Calu3 (cell line): Measurements from ENCODE around the gene CDHR5. TPM values are rescaled to one million over a fixed set of nuclear protein-coding genes. Genes with fewer than 3 reads are reported as not detected.

Experiments used
- BruUV-seq: library from RNA; stranded (reverse); fragments of 400-500 nt; replicated peaks from 2 replicates; lab custom pipeline; 2021; lab: Mats Ljungman, UMichigan
- CTCF ChIA-PET: fragments of 300-600 bp; sonication (Branson Sonifier 250); formaldehyde crosslinking; loops from one replicate; lab custom pipeline; 2022; ENCODE audit warnings: antibody characterized with exemption; lab: Charles Lee
- DNase-seq: peaks from one replicate; pipeline ENCODE4 v3.0.0; 2022
- H3K27ac Mint-ChIP-seq: one replicate; pipeline ENCODE4 v1.8.0; 2022; ENCODE audit warnings: mixed read lengths; ENCODE audit not compliant: unreplicated experiment
- H3K27me3 Mint-ChIP-seq: one replicate; pipeline ENCODE4 v1.8.0; 2022; ENCODE audit warnings: mixed read lengths; ENCODE audit not compliant: unreplicated experiment
- H3K36me3 Mint-ChIP-seq: one replicate; pipeline ENCODE4 v1.8.0; 2022; ENCODE audit warnings: mild to moderate bottlenecking, moderate library complexity, mixed read lengths; ENCODE audit not compliant: insufficient read depth, unreplicated experiment
- H3K4me1 Mint-ChIP-seq: one replicate; pipeline ENCODE4 v1.8.0; 2022; ENCODE audit warnings: mild to moderate bottlenecking, low read depth, mixed read lengths; ENCODE audit not compliant: unreplicated experiment
- H3K4me3 Mint-ChIP-seq: one replicate; pipeline ENCODE4 v1.8.0; 2022; ENCODE audit warnings: mild to moderate bottlenecking, low read depth, moderate library complexity, mixed read lengths; ENCODE audit not compliant: unreplicated experiment
- H3K9me3 Mint-ChIP-seq: one replicate; pipeline ENCODE4 v1.8.0; 2022; ENCODE audit warnings: low read depth, mixed read lengths; ENCODE audit not compliant: unreplicated experiment
- intact Hi-C: fragments of 100-400 bp; cut with micrococcal nuclease; formaldehyde crosslinking; loops from one replicate; pipeline ENCODE4 v1.10.0; 2022; ENCODE audit not compliant: unreplicated experiment
- total RNA-seq: library from RNA; stranded (reverse); gene quantifications from 2 replicates; pipeline ENCODE4 v1.2.3, GENCODE V29; 2022
- TF ChIP-seq, protein P1 (sequence below): fragments of 200-600 bp; IDR thresholded peaks from one replicate; pipeline ENCODE4 v1.8.0; 2022; ENCODE audit warnings: antibody characterized with exemption; ENCODE audit not compliant: unreplicated experiment

Gene CDHR5
- total RNA-seq, 1 experiment from 2014 or later, result 5.0 TPM

DNA sequence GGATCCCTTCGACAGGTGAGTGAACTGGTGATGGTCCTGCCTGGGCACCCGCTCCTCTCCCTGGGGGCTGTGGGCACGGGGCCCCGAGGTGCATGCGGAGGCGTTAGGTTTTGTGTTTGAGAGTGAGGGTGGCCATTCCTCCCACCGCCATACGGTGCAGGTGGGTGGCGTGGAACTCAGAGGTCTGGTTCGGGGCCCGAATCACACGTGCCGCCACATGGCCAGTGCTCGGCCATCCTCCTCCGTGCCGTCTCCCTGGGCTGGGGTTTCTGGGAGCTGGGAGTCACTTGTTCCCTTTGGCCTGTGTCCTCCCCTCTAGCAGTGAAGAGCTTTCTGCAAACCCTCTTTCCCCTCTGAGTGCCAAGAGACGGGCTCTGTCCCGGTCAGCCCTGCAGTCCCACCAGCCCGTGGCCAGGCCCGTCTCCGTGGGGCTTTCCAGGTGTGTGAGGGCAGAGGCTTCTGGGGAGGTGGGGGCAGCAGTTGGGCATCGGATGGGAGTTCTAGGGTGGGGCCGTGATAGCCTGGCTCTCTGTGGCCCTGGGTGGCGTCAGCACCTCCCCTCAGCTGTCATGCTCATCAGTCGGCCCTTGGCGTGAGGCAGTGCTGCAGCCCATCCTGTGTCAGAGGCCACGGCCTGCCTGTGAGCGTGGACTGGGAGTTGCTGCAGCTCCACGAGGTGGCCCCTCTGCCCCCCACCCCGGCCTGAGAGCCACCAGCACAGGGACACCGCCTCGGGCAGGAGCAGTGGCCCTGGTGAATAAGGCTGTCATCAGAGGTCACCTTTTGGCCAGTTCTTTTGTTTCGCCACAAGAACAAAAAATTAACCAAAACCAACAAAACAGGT, 19.2 kb downstream of the CDHR5 start:
- Mint-ChIP-seq H3K4me3 (no peak overlapping the region), H3K36me3 (peaks cover 77% of the 10 kb centered on the region), H3K4me1 (no peaks in the 10 kb centered on the region), H3K27me3 (no peaks in the 10 kb centered on the region), H3K9me3 (no peaks in the 10 kb centered on the region), H3K27ac (no peak overlapping the region)
- TF ChIP-seq, protein P1, sequence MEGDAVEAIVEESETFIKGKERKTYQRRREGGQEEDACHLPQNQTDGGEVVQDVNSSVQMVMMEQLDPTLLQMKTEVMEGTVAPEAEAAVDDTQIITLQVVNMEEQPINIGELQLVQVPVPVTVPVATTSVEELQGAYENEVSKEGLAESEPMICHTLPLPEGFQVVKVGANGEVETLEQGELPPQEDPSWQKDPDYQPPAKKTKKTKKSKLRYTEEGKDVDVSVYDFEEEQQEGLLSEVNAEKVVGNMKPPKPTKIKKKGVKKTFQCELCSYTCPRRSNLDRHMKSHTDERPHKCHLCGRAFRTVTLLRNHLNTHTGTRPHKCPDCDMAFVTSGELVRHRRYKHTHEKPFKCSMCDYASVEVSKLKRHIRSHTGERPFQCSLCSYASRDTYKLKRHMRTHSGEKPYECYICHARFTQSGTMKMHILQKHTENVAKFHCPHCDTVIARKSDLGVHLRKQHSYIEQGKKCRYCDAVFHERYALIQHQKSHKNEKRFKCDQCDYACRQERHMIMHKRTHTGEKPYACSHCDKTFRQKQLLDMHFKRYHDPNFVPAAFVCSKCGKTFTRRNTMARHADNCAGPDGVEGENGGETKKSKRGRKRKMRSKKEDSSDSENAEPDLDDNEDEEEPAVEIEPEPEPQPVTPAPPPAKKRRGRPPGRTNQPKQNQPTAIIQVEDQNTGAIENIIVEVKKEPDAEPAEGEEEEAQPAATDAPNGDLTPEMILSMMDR, result no peak
- no peak for DNase-seq
- intact Hi-C loops, result no loop called here
- no TSS peak for BruUV-seq
- CTCF ChIA-PET, result interaction anchor here (0.9 kb wide), 1 partner anchor 10 kb away, joined by 4 read pairs; the partner anchor contains the start of gene IRF7

DNA sequence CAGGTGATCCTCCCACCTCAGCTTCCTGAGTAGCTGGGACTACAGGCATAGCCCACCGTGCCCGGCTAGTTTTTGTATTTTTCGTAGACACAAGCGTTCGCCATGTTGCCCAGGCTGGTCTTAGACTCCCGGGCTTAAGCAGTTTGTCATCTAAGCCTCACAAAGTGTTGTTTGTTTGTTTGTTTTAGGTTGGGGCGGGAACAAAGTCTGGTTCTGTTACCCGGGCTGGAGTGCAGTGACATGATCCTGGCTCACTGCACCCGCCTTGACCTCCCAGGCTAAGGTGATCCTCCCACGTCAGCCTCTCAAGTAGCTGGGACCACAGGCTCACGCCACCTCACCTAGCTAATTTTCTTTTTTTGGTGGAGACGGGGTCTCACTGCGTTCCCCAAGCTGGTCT, 21.6 kb downstream of the CDHR5 start:
- Mint-ChIP-seq H3K36me3 (peaks cover 75% of the 10 kb centered on the region), H3K27ac (no peak overlapping the region), H3K4me1 (no peaks in the 10 kb centered on the region), H3K9me3 (no peaks in the 10 kb centered on the region), H3K4me3 (no peak overlapping the region), H3K27me3 (no peaks in the 10 kb centered on the region)
- CTCF ChIA-PET, result no interaction called here
- TF ChIP-seq, protein P1, result no peak
- no TSS peak for BruUV-seq
- intact Hi-C loops, result no loop called here
- DNase-seq, result no peak

DNA sequence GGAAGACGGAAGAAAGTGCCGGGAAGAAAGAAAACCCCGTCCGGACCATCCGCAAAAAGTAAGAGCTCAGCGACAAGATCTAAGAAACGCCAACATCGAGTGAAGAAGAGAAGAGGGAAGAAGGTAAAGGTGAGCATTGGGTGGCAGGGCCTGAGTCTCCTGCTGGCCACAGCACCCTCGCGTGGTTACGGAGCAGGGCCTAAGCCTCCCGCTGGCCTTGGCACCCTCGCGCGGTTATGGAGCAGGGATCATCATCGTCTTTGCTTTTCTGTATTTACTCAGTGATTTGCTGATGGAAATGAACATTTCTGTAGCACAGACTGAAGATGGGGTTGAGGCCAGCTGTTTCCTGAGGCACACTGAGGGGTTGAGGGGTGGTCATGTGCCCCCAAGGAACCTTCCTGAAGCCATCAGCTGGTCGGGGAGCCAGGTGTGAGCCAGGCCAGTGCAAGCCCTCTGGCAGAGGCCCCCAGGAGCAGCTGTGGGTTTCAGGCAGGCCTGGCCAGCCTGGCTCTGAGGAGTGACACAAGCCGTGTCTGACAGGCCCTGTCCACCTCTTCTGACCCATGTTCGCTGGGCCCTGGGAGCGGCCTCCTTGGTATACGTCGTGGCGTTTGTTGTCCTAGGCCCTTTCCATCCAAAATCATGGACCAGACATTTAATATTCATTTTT, 23.0 kb downstream of the CDHR5 start:
- CTCF ChIA-PET, result interaction anchor here (0.6 kb wide), 1 partner anchor 21 kb away, joined by 3 read pairs; no protein-coding TSS in a partner anchor
- Mint-ChIP-seq H3K27ac (no peak overlapping the region), H3K27me3 (no peaks in the 10 kb centered on the region), H3K36me3 (peaks cover 72% of the 10 kb centered on the region), H3K4me1 (no peaks in the 10 kb centered on the region), H3K9me3 (no peaks in the 10 kb centered on the region), H3K4me3 (no peak overlapping the region)
- no peak for DNase-seq
- intact Hi-C loops, result no loop called here
- TF ChIP-seq, protein P1, result no peak
- BruUV-seq, result no TSS peak

DNA sequence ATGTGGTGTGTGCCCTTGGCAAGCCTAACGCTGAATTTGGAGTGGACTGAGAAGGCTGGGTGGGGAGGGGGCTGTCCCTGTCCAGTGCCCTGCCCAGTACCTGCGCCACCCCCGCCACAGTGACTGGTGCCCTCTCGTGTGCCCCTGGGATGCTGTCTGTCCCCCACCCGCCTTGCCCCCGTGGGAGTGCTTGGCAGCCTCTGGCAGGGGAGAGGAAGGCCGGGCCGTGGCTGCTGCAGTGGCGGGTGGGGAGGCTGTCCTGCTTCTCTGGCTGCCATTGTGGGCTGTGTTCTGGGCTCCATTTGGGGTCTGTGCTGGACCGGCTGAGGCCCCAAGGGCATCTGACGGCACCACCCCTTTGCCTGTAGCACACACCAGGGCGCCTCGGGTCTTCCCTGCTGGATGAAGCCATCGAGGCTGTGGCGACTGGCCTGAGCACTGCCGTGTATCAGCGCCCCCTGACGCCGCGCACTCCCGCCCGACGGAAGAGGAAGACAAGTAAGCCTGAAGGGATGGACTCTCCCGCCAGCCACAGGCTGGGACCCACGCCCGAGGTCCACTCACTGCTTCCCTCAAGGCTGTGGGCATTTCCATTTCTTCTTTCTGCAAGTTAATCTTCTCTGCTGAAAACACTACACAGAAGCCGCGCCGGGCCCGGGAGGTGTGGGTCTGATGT, 26.6 kb downstream of the CDHR5 start:
- H3K4me3 Mint-ChIP-seq, result no peak overlapping the region
- H3K9me3 Mint-ChIP-seq, result no peaks in the 10 kb centered on the region
- BruUV-seq, result no TSS peak
- DNase-seq, result no peak
- CTCF ChIA-PET, result no interaction called here
- intact Hi-C loops, result no loop called here
- TF ChIP-seq, protein P1, result no peak
- H3K36me3 Mint-ChIP-seq, result peaks cover 73% of the 10 kb centered on the region
- H3K27me3 Mint-ChIP-seq, result no peaks in the 10 kb centered on the region
- H3K27ac Mint-ChIP-seq, result no peak overlapping the region
- no peaks in the 10 kb centered on the region for H3K4me1 Mint-ChIP-seq
